NK-92 (cell line): Measurements from ENCODE around the gene IKBKG.
"Not testable (repeated sequence)": the region's sequence is repeated elsewhere in the genome, so short reads cannot be mapped to it uniquely, and the experiment has no call there.

ENCODE experiments used
- DNase-seq: peaks from one replicate; lab custom pipeline; 2025; ENCODE audit not compliant: unreplicated experiment; lab: John Stamatoyannopoulos, UW

The IKBKG gene

DNA sequence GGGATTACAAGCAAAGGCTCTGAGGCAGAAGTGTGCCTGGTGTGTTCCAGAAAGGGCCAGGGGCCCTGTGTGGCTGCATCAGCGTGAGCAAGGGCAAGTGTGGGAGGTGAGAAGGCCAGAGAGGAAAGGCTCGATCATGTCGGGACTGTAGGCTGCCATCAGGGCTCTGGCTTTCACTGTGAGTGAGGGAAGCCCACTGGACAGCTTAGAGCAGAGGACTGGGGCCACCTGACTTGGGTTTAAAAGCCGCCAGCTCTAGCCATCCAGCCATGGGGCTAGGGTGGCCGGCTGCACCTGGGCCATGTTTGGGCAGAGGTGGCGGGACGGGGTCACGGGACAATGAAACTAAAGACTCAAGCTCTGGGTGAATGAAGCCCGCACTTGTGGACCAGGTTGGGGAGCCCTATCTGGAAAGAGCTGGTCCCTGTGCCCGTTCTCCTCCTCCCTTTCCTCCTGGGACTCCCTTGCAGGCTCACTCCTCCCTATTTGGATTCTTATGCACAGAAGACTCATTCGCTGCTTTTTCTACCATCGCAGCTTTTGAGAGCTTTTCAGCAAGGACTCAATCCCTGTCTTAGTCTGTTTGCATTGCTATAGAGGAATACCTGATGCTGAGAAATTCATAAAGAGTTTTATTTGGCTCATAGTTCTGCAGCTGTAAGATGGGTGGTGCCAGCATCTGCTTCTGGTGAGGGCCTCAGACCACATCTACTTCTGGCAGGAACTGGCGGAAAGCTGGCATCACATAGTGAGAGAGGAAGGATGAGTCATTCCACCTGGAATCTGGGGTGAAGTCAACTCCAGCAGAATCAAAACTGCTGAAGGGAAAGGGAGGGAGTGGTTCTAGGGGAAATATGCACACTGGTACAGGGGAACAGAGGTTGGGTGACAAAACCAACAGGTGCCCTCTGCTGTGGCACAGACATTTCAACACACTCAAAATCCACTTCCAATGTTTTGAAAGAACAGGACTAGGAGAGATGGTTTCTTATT, 56.3 kb downstream of the IKBKG start:
- no peak for DNase-seq

DNA sequence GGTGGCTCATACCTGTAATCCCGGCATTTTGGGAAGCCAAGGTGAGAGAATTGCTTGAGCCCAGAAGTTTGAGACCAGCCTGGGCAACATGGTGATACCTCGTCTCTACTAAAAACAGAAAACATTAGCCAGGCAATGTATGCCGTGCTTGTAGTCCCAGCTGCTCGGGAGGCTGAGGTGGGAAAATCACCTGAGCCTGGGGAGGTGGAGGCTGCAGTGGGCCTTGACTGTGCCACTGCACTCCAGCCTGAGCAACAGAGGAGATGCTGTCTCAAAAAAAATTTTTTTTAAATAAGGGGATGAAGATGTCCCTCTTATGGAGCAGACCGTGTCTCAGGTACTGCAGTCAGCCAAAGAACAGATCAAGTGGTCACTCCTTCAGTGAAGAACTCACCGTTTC, 58.1 kb downstream of the IKBKG start:
- DNase-seq: no peak

DNA sequence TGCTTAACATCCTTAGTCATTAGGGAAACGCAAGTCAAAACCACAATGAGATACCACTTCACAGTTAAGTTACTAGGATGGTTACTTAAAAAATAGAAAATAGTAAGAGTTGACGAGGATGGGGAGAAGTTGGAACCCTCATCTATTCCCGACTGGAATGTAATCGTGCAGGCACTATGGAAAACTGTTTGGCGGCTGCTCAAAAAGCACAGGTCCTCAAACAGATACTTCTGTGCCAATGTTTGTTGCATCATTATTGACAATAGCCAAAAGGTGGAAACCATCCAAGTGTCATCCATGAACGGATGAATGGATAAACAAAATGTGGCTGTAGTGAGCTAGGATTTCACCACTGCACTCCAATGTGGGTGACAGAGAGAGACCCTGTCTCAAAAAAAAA, 60.0 kb downstream of the IKBKG start:
- no peak for DNase-seq

DNA sequence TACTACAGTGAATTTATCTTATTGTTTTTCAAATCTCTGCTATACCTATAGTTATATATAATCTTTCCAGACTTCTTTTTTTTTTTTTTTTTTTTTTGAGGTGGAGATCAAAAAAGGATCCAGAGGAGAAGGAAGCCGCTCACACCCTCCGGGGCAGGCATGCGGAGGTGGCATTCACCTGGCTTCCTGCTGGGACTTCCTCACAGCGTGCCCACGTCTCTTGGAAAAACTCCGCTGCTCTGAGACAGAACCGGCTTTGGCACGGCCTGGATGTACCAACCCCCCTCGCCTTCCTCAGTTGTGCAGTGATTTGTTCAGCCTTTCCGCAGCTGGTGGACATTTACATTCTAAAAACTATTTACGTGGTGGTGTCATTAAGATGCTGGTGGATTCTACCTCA, 60.6 kb downstream of the IKBKG start:
- not testable (repeated sequence) for DNase-seq

DNA sequence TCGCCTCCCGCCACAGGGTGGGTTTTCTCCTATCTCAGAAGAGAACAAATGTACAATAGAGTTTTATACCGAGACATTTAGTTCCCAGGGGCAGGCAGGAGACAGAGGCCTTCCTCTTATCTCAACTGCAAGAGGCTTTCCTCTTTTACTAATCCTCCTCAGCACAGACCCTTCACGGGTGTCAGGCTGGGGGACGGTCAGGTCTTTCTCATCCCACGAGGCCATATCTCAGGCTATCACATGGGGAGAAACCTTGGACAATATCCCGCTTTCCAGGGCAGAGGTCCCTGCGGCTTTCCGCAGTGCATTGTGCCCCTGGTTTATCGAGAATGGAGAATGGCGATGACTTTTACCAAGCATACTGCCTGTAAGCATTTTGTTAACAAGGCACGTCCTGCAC, 61.4 kb downstream of the IKBKG start:
- DNase-seq: not testable (repeated sequence)

DNA sequence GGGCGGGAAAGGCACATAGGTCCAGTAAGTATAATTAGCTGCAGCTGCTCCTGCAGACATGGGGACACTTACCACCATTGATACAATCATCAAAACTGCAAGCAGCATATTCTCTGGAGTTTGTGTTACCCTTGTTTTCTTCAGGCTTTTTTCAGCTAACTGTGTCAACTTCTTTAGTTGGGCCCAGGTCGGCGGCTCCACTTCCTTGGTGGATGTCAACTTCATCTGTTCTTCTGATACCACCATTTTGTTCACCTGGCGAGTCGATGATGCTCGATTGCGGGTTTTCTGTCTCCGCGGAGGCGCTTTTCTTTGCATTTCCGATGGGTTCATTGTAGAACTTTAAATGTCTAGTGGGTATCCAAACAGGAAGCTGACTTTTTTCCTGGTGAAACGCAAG, 63.7 kb downstream of the IKBKG start:
- not testable (repeated sequence) for DNase-seq

- DNase-seq: not testable (repeated sequence)
Measured at GRCh38 chrX:154613586-154613985, 66.2 kb downstream of the IKBKG start.
